ENCODE measurements around the gene SNED1. TPM values are rescaled to one million over a fixed set of nuclear protein-coding genes. Genes with fewer than 3 reads are reported as not detected.

Gene SNED1
- total and polyA plus RNA-seq, 3 experiments from 2014 or later = 0.90 to 3.5 (median 1.8) TPM

GRCh38 chr2:241072553-241073165, 74.2 kb downstream of the SNED1 start:
- POLR2A ChIA-PET = no interaction called here
- CTCF ChIA-PET = no interaction called here
- no peaks in the 10 kb centered on the region for H3K4me1 ChIP-seq (ENCODE audit: insufficient read depth, low read length)
- peaks cover 10% of the 10 kb centered on the region for H3K36me3 ChIP-seq (ENCODE audit: insufficient read depth, low read length)
- H3K27me3 ChIP-seq (ENCODE audit: insufficient read depth, low read length, poor library complexity, severe bottlenecking) = no peaks in the 10 kb centered on the region
- Mint-ChIP-seq H3K27ac (peak overlapping the region in 3 of 8 donors; percentile 75 to 90 (median 82)), H3K27me3 (no peaks in the 10 kb centered on the region), H3K4me3 (no peak overlapping the region), H3K4me1 (peaks cover 0 to 10% (median 3%) of the 10 kb centered on the region in 3 donors), H3K36me3 (peaks cover 9 to 25% (median 14%) of the 10 kb centered on the region in 3 donors), H3K9me3 (no peaks in the 10 kb centered on the region)
- H3K4me3 ChIP-seq (ENCODE audit: low read length) = no peak overlapping the region
- no peak overlapping the region for H3K27ac ChIP-seq (ENCODE audit: low read depth, low read length)
- no peak for DNase-seq
- no peaks in the 10 kb centered on the region for H3K9me3 ChIP-seq (ENCODE audit: low read length)

GRCh38 chr2:241073166-241074064, 75.0 kb downstream of the SNED1 start:
- ChIA-PET POLR2A (no interaction called here), CTCF (interaction anchor here (1.6 kb wide), 1 partner anchor 77 kb away, joined by 5 read pairs; the partner anchor contains the start of gene PPP1R7)
- Mint-ChIP-seq H3K9me3 (no peaks in the 10 kb centered on the region), H3K27me3 (no peaks in the 10 kb centered on the region), H3K4me1 (peaks cover 4 to 16% (median 5%) of the 10 kb centered on the region in 3 donors), H3K27ac (peak overlapping the region in 1 of 8 donors; percentile 51), H3K36me3 (peaks cover 9 to 25% (median 14%) of the 10 kb centered on the region in 3 donors), H3K4me3 (no peak overlapping the region)
- peaks cover 10% of the 10 kb centered on the region for H3K36me3 ChIP-seq (ENCODE audit: insufficient read depth, low read length)
- H3K27ac ChIP-seq (ENCODE audit: low read depth, low read length) = no peak overlapping the region
- H3K4me1 ChIP-seq (ENCODE audit: insufficient read depth, low read length) = peaks cover under 1% of the 10 kb centered on the region
- H3K4me3 ChIP-seq (ENCODE audit: low read length) = no peak overlapping the region
- no peak for DNase-seq
- no peaks in the 10 kb centered on the region for H3K27me3 ChIP-seq (ENCODE audit: insufficient read depth, low read length, poor library complexity, severe bottlenecking)
- H3K9me3 ChIP-seq (ENCODE audit: low read length) = no peaks in the 10 kb centered on the region

GRCh38 chr2:241074065-241074818, 75.8 kb downstream of the SNED1 start:
- CTCF ChIA-PET = interaction anchor here (1.6 kb wide), 1 partner anchor 76 kb away, joined by 5 read pairs; the partner anchor contains the start of gene PPP1R7
- no peaks in the 10 kb centered on the region for H3K9me3 ChIP-seq (ENCODE audit: low read length)
- no peak for DNase-seq
- Mint-ChIP-seq H3K27me3 (no peaks in the 10 kb centered on the region), H3K4me3 (no peak overlapping the region), H3K27ac (peak overlapping the region in 2 of 8 donors; percentile 38 to 51), H3K36me3 (peaks cover 9 to 25% (median 14%) of the 10 kb centered on the region in 3 donors), H3K4me1 (peaks cover 5 to 18% (median 5%) of the 10 kb centered on the region in 3 donors), H3K9me3 (no peaks in the 10 kb centered on the region)
- H3K4me3 ChIP-seq (ENCODE audit: low read length) = no peak overlapping the region
- no peak overlapping the region for H3K27ac ChIP-seq (ENCODE audit: low read depth, low read length)
- no peaks in the 10 kb centered on the region for H3K27me3 ChIP-seq (ENCODE audit: insufficient read depth, low read length, poor library complexity, severe bottlenecking)
- peaks cover 3% of the 10 kb centered on the region for H3K4me1 ChIP-seq (ENCODE audit: insufficient read depth, low read length)
- POLR2A ChIA-PET = no interaction called here
- peaks cover 10% of the 10 kb centered on the region for H3K36me3 ChIP-seq (ENCODE audit: insufficient read depth, low read length)

GRCh38 chr2:241074901-241075540, 76.6 kb downstream of the SNED1 start:
- ChIA-PET POLR2A (no interaction called here), CTCF (interaction anchor here (1.6 kb wide), 1 partner anchor 76 kb away, joined by 5 read pairs; the partner anchor contains the start of gene PPP1R7)
- H3K27me3 ChIP-seq (ENCODE audit: insufficient read depth, low read length, poor library complexity, severe bottlenecking) = no peaks in the 10 kb centered on the region
- H3K9me3 ChIP-seq (ENCODE audit: low read length) = no peaks in the 10 kb centered on the region
- no peaks in the 10 kb centered on the region for H3K9me3 Mint-ChIP-seq
- H3K4me3 Mint-ChIP-seq = no peak overlapping the region
- H3K27ac ChIP-seq (ENCODE audit: low read depth, low read length) = no peak overlapping the region
- H3K36me3 Mint-ChIP-seq = peaks cover 9 to 25% (median 14%) of the 10 kb centered on the region in 3 donors
- no peak for DNase-seq
- peaks cover 10% of the 10 kb centered on the region for H3K36me3 ChIP-seq (ENCODE audit: insufficient read depth, low read length)
- peaks cover 3% of the 10 kb centered on the region for H3K4me1 ChIP-seq (ENCODE audit: insufficient read depth, low read length)
- peak overlapping the region in 1 of 8 donors; percentile 38 for H3K27ac Mint-ChIP-seq
- peaks cover 5 to 18% (median 5%) of the 10 kb centered on the region in 3 donors for H3K4me1 Mint-ChIP-seq
- no peak overlapping the region for H3K4me3 ChIP-seq (ENCODE audit: low read length)
- H3K27me3 Mint-ChIP-seq = no peaks in the 10 kb centered on the region

- Mint-ChIP-seq H3K27me3 (no peaks in the 10 kb centered on the region), H3K9me3 (no peaks in the 10 kb centered on the region), H3K27ac (peak overlapping the region in 7 of 8 donors; percentile 29 to 95 (median 72)), H3K4me1 (peaks cover 5 to 32% (median 17%) of the 10 kb centered on the region in 3 donors), H3K4me3 (no peak overlapping the region), H3K36me3 (peaks cover 7 to 15% (median 15%) of the 10 kb centered on the region in 3 donors)
- POLR2A ChIA-PET = interaction anchor here (0.6 to 0.8 kb wide), 2 partner anchors 29 to 70 kb away, joined by 3 to 4 read pairs; partner anchors contain the start of gene PPP1R7
- Histone ChIP-seq H3K9me3 (ENCODE audit: low read length) (no peaks in the 10 kb centered on the region), H3K36me3 (ENCODE audit: insufficient read depth, low read length) (no peaks in the 10 kb centered on the region), H3K27ac (ENCODE audit: low read depth, low read length) (no peak overlapping the region), H3K27me3 (ENCODE audit: insufficient read depth, low read length, poor library complexity, severe bottlenecking) (no peaks in the 10 kb centered on the region), H3K4me1 (ENCODE audit: insufficient read depth, low read length) (peaks cover 3% of the 10 kb centered on the region), H3K4me3 (ENCODE audit: low read length) (no peak overlapping the region)
- CTCF ChIA-PET = interaction anchor here (5.7 kb wide), 1 partner anchor 70 kb away, joined by 67 read pairs; the partner anchor contains the start of genes PASK and PPP1R7
- DNase-seq = no peak
Measured at GRCh38 chr2:241080405-241081189, 82.2 kb downstream of the SNED1 start.

GRCh38 chr2:241081190-241081642, 82.8 kb downstream of the SNED1 start:
- POLR2A ChIA-PET = no interaction called here

More at GRCh38 chr2:241081190-241081642, 82.8 kb downstream of the SNED1 start:
- Mint-ChIP-seq H3K27ac (peak overlapping the region in 7 of 8 donors; percentile 51 to 95 (median 72)), H3K4me3 (no peak overlapping the region), H3K9me3 (no peaks in the 10 kb centered on the region), H3K36me3 (peaks cover 10 to 14% (median 12%) of the 10 kb centered on the region in 3 donors), H3K27me3 (no peaks in the 10 kb centered on the region), H3K4me1 (peaks cover 5 to 32% (median 17%) of the 10 kb centered on the region in 3 donors)
- CTCF ChIA-PET = interaction anchor here (5.7 kb wide), 1 partner anchor 69 kb away, joined by 67 read pairs; the partner anchor contains the start of genes PASK and PPP1R7
- Histone ChIP-seq H3K4me3 (ENCODE audit: low read length) (no peak overlapping the region), H3K9me3 (ENCODE audit: low read length) (no peaks in the 10 kb centered on the region), H3K27me3 (ENCODE audit: insufficient read depth, low read length, poor library complexity, severe bottlenecking) (no peaks in the 10 kb centered on the region), H3K36me3 (ENCODE audit: insufficient read depth, low read length) (peaks cover 2% of the 10 kb centered on the region), H3K27ac (ENCODE audit: low read depth, low read length) (no peak overlapping the region), H3K4me1 (ENCODE audit: insufficient read depth, low read length) (peaks cover 3% of the 10 kb centered on the region)
- DNase-seq = no peak
